ENCODE results near the gene UNC5B.

The UNC5B gene

GRCh38 chr10:71212318-71213126, at the start of gene UNC5B:
TSS of gene UNC5B (plus strand) at chr10:71212570. CDS start at chr10:71212986, 416 bp downstream.
- peak; percentile 91 for DNase-seq (ENCODE audit: low spot score)

- no peak for DNase-seq (ENCODE audit: low spot score)
Measured at GRCh38 chr10:71173466-71173865, 38.9 kb upstream of the UNC5B start.

- DNase-seq (ENCODE audit: low spot score) = no peak
Measured at GRCh38 chr10:71176661-71177060, 35.7 kb upstream of the UNC5B start.

- DNase-seq (ENCODE audit: low spot score) = no peak
Measured at GRCh38 chr10:71177651-71178199, 34.6 kb upstream of the UNC5B start.

GRCh38 chr10:71178880-71179279, 33.5 kb upstream of the UNC5B start:
- no peak for DNase-seq (ENCODE audit: low spot score)

- no peak for DNase-seq (ENCODE audit: low spot score)
Measured at GRCh38 chr10:71179382-71179781, 33.0 kb upstream of the UNC5B start.

GRCh38 chr10:71184421-71184820, 27.9 kb upstream of the UNC5B start:
- no peak for DNase-seq (ENCODE audit: low spot score)

GRCh38 chr10:71185209-71185608, 27.2 kb upstream of the UNC5B start:
- no peak for DNase-seq (ENCODE audit: low spot score)

- DNase-seq (ENCODE audit: low spot score) = no peak
Measured at GRCh38 chr10:71187197-71187596, 25.2 kb upstream of the UNC5B start.

- no peak for DNase-seq (ENCODE audit: low spot score)
Measured at GRCh38 chr10:71187600-71187999, 24.8 kb upstream of the UNC5B start.

- DNase-seq (ENCODE audit: low spot score) = no peak
Measured at GRCh38 chr10:71188201-71188600, 24.2 kb upstream of the UNC5B start.

GRCh38 chr10:71191019-71191418, 21.4 kb upstream of the UNC5B start:
- DNase-seq (ENCODE audit: low spot score) = no peak

- no peak for DNase-seq (ENCODE audit: low spot score)
Measured at GRCh38 chr10:71191551-71192076, 20.8 kb upstream of the UNC5B start.

- DNase-seq (ENCODE audit: low spot score) = no peak
Measured at GRCh38 chr10:71193516-71193915, 18.9 kb upstream of the UNC5B start.

GRCh38 chr10:71197955-71198354, 14.4 kb upstream of the UNC5B start:
- no peak for DNase-seq (ENCODE audit: low spot score)

GRCh38 chr10:71201849-71202248, 10.5 kb upstream of the UNC5B start:
- DNase-seq (ENCODE audit: low spot score) = no peak

GRCh38 chr10:71202314-71202713, 10.1 kb upstream of the UNC5B start:
- no peak for DNase-seq (ENCODE audit: low spot score)

- no peak for DNase-seq (ENCODE audit: low spot score)
Measured at GRCh38 chr10:71203124-71203523, 9.2 kb upstream of the UNC5B start.

- DNase-seq (ENCODE audit: low spot score) = no peak
Measured at GRCh38 chr10:71203716-71204115, 8.7 kb upstream of the UNC5B start.

GRCh38 chr10:71204746-71205145, 7.6 kb upstream of the UNC5B start:
- DNase-seq (ENCODE audit: low spot score) = no peak

GRCh38 chr10:71205468-71205867, 6.9 kb upstream of the UNC5B start:
- no peak for DNase-seq (ENCODE audit: low spot score)

GRCh38 chr10:71206911-71207310, 5.5 kb upstream of the UNC5B start:
- no peak for DNase-seq (ENCODE audit: low spot score)

- no peak for DNase-seq (ENCODE audit: low spot score)
Measured at GRCh38 chr10:71207578-71207977, 4.8 kb upstream of the UNC5B start.

- no peak for DNase-seq (ENCODE audit: low spot score)
Measured at GRCh38 chr10:71209352-71209715, 3.0 kb upstream of the UNC5B start.

Data from AG08395 (cell line).